ENCODE results near the gene BHLHE40. TPM values are rescaled to one million over a fixed set of nuclear protein-coding genes. Genes with fewer than 3 reads are reported as not detected.

BHLHE40 gene
- polyA plus RNA-seq, 1 of the 3 experiments (the other 2 are of a cell fraction), result 62.2 TPM

GRCh38 chr3:4984511-4984864 is 5.3 kb downstream of the BHLHE40 start:
- POLR2A ChIA-PET, result no interaction called here
- 75% methylated on average over 9 of the region's 9 CpGs for WGBS (ENCODE audit: low lambda C conversion rate)
- Histone ChIP-seq H3K36me3 (replicated peaks in 1 of 2; ENCODE audit: control insufficient read depth in 1 of 2, insufficient read depth in 2 of 2, low read length in 1 of 2) (peaks cover 26% of the 10 kb centered on the region in 2 experiments), H3K4me3 (ENCODE audit: low read depth in 2 of 2, low read length in 1 of 2) (peak overlapping the region; percentile 9 to 62; a peak in 2 of 4 replicates), H3K27ac (ENCODE audit: low read depth in 2 of 2, low read length in 1 of 2) (peak overlapping the region; percentile 60 to 95; a peak in 3 of 4 replicates), H3F3A (replicated peaks; ENCODE audit: insufficient read depth) (peaks cover 54% of the 10 kb centered on the region), H4K20me1 (ENCODE audit: insufficient read depth) (peaks cover 16% of the 10 kb centered on the region), H3K4me2 (peak overlapping the region; percentile 76), H3K9me3 (no peaks in the 10 kb centered on the region), H3K4me1 (ENCODE audit: control insufficient read depth in 1 of 2, insufficient read depth in 2 of 2, low read depth in 1 of 2, low read length in 1 of 2) (peaks cover 40 to 49% of the 10 kb centered on the region in 2 experiments), H3K9ac (peak overlapping the region; percentile 98), H3K79me2 (ENCODE audit: insufficient read depth) (peaks cover 57% of the 10 kb centered on the region), H3K9me2 (no peaks in the 10 kb centered on the region), H3K27me3 (ENCODE audit: insufficient read depth) (no peaks in the 10 kb centered on the region), H2AFZ (ENCODE audit: low read depth) (no peak overlapping the region)
- TF ChIP-seq, protein P1, sequence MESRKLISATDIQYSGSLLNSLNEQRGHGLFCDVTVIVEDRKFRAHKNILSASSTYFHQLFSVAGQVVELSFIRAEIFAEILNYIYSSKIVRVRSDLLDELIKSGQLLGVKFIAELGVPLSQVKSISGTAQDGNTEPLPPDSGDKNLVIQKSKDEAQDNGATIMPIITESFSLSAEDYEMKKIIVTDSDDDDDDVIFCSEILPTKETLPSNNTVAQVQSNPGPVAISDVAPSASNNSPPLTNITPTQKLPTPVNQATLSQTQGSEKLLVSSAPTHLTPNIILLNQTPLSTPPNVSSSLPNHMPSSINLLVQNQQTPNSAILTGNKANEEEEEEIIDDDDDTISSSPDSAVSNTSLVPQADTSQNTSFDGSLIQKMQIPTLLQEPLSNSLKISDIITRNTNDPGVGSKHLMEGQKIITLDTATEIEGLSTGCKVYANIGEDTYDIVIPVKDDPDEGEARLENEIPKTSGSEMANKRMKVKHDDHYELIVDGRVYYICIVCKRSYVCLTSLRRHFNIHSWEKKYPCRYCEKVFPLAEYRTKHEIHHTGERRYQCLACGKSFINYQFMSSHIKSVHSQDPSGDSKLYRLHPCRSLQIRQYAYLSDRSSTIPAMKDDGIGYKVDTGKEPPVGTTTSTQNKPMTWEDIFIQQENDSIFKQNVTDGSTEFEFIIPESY (IDR thresholded peaks at IDR 0.05; ENCODE audit: borderline replicate concordance, low read depth), result no peak
- TF ChIP-seq, protein P2, sequence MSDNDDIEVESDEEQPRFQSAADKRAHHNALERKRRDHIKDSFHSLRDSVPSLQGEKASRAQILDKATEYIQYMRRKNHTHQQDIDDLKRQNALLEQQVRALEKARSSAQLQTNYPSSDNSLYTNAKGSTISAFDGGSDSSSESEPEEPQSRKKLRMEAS (IDR thresholded peaks at IDR 0.05; ENCODE audit: low read depth), result no peak
- TF ChIP-seq TCF12 (IDR thresholded peaks at IDR 0.05) (no peak), EP300 (IDR thresholded peaks at IDR 0.05; ENCODE audit: borderline replicate concordance in 1 of 2, low read depth in 1 of 2, low read length in 1 of 2) (no peak), RFX5 (IDR thresholded peaks at IDR 0.05; ENCODE audit: low read length) (no peak), POLR2AphosphoS5 (IDR thresholded peaks at IDR 0.05; ENCODE audit: low read depth, low read length) (no peak)
- CTCF ChIA-PET, result interaction anchor here (0.7 to 16.3 kb wide), 7 partner anchors 8 to 649 kb away, joined by 3 to 277 read pairs (median 5); no protein-coding TSS in a partner anchor
- DNase-seq, result no peak

- TF ChIP-seq JUND (IDR thresholded peaks at IDR 0.05), result no peak
- no peak for TF ChIP-seq EP300 (IDR thresholded peaks at IDR 0.05; ENCODE audit: borderline replicate concordance in 1 of 2, low read depth in 1 of 2, low read length in 1 of 2)
- no peak for TF ChIP-seq GATA2 (CRISPR knock-in tag; IDR thresholded peaks at IDR 0.05)
- TF ChIP-seq RXRA (IDR thresholded peaks at IDR 0.05; ENCODE audit: borderline replicate concordance, low read depth), result no peak
- no peak for TF ChIP-seq FOSL2 (IDR thresholded peaks at IDR 0.05; ENCODE audit: borderline replicate concordance, low read depth)
- no peak for TF ChIP-seq TAF1 (IDR thresholded peaks at IDR 0.05; ENCODE audit: borderline replicate concordance, low read depth, low read length)
- no peak for TF ChIP-seq TEAD4 (IDR thresholded peaks at IDR 0.05; ENCODE audit: borderline replicate concordance, insufficient read depth)
- no peak for TF ChIP-seq GABPA (IDR thresholded peaks at IDR 0.05; ENCODE audit: low read depth)
- no peak for TF ChIP-seq RAD21 (IDR thresholded peaks at IDR 0.05; ENCODE audit: low read length)
- TF ChIP-seq, protein P3, sequence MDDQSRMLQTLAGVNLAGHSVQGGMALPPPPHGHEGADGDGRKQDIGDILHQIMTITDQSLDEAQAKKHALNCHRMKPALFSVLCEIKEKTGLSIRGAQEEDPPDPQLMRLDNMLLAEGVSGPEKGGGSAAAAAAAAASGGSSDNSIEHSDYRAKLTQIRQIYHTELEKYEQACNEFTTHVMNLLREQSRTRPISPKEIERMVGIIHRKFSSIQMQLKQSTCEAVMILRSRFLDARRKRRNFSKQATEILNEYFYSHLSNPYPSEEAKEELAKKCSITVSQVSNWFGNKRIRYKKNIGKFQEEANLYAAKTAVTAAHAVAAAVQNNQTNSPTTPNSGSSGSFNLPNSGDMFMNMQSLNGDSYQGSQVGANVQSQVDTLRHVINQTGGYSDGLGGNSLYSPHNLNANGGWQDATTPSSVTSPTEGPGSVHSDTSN (IDR thresholded peaks at IDR 0.05), result no peak
- no peak for TF ChIP-seq TCF12 (IDR thresholded peaks at IDR 0.05)
- TF ChIP-seq SMC3 (IDR thresholded peaks at IDR 0.05; ENCODE audit: low read depth, low read length), result no peak
- no peak for TF ChIP-seq ELF1 (IDR thresholded peaks at IDR 0.05)
- no peaks in the 10 kb centered on the region for H3K9me3 ChIP-seq
- CTCF ChIA-PET, result interaction anchor here (1.1 to 16.3 kb wide), 9 partner anchors 9 to 270 kb away, joined by 3 to 277 read pairs (median 4); no protein-coding TSS in a partner anchor
- H3K9me2 ChIP-seq, result no peaks in the 10 kb centered on the region
- peaks cover 48% of the 10 kb centered on the region for H3K79me2 ChIP-seq (ENCODE audit: insufficient read depth)
- peaks cover 16% of the 10 kb centered on the region for H4K20me1 ChIP-seq (ENCODE audit: insufficient read depth)
- peaks cover 48% of the 10 kb centered on the region for H3F3A ChIP-seq (replicated peaks; ENCODE audit: insufficient read depth)
- 61% methylated on average over 9 of the region's 10 CpGs for whole genome bisulfite sequencing (ENCODE audit: low lambda C conversion rate)
- H3K9ac ChIP-seq, result peak overlapping the region; percentile 75
- H3K36me3 ChIP-seq (replicated peaks in 1 of 2; ENCODE audit: control insufficient read depth in 1 of 2, insufficient read depth in 2 of 2, low read length in 1 of 2), result peaks cover 26% of the 10 kb centered on the region in 2 experiments
- peak overlapping the region; percentile 90 to 95 for H3K27ac ChIP-seq (ENCODE audit: low read depth in 2 of 2, low read length in 1 of 2)
- no peaks in the 10 kb centered on the region for H3K27me3 ChIP-seq (ENCODE audit: insufficient read depth)
- no peak for DNase-seq
- H3K4me3 ChIP-seq (ENCODE audit: low read depth in 2 of 2, low read length in 1 of 2), result no peak overlapping the region
- no peak overlapping the region for H2AFZ ChIP-seq (ENCODE audit: low read depth)
- POLR2A ChIA-PET, result interaction anchor here (1.8 to 2.7 kb wide), 2 partner anchors 15 to 41 kb away, joined by 9 to 16 read pairs; no protein-coding TSS in a partner anchor
- H3K4me1 ChIP-seq (ENCODE audit: control insufficient read depth in 1 of 2, insufficient read depth in 2 of 2, low read depth in 1 of 2, low read length in 1 of 2), result peaks cover 40 to 50% of the 10 kb centered on the region in 2 experiments
- peak overlapping the region; percentile 73 for H3K4me2 ChIP-seq
These were observed 6.3 kb downstream of the BHLHE40 start for GRCh38 chr3:4985330-4986174.
